Measurements from ENCODE around the gene BLOC1S1.

The BLOC1S1 gene

DNA sequence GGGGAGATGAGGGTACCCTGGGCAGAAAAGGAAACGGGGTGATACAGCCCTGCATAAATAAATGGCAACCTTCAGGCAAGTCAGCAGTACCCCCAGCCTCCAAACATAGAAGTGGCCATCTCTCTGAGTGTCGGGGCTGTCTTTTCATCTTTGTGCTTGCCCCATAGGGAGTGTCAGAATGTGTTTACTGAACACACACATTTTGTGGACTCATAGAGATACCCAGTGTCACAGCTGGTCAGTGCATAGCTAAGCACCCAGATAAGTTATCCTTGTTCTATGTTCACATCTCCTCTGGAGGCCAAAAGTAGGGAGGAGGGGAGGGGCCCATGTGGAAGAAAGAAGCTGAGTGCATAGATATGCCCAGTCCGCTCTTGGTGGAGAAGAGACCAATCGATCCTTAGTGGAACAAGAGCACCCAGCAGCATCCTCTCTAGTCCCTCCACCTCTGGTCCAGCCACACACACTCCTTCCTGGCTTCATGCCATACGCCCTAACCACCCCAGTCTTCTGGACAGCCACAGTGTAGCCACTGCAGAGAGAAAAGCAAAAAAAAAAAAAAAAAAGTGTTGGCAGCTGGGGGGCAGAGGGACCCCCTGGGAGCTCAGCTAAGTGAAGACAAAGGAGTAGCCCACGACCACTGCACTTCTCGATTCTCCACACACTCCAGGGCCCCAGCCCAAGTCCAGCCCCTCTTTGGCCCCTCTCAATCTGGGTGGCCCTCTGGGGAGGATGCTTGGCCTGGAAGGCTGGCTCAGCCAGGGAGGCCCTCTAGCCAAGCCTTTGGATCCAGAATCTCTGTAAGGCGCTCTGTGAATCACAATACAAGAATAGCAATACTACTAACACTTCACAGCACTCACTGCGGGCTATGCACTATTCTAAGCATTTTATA lies 10.8 kb upstream of the BLOC1S1 start:
- H3K27ac Mint-ChIP-seq = no peak overlapping the region
- no peak for DNase-seq

DNA sequence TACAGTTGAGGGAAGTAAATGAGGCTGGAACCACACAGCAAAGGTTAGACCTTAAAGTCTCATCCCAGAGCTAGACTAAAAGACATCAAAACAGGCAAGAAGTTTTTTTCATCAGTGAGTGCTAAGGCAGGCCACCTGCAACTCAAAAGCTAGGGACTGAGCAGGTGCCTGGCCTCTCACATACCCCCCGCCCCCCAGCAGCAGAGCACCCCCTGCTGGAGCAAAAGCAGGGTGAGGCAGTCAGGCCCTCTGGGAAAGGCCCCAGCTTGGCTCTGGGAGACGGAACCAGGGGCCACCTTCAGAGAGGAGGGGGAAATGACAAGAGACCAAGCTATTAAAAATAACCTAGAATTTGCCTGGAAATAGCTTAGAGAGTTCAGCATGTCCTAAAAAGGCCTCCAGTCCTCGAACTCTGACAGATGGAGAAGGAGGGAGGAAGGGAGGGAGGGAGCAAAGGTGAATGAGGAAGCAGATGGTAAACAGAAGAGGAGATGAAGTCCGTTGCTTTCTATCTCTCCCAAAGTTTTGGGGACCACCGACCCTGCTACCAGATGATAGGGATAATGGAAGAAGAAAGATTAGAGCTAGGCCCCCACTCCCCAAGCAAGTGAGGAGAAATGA lies 10.0 kb upstream of the BLOC1S1 start:
- peaks cover 42% of the 10 kb centered on the region for H3K4me1 Mint-ChIP-seq
- DNase-seq = no peak

More for the DNA sequence above, 10.8 kb upstream of the BLOC1S1 start:
- peaks cover 42% of the 10 kb centered on the region for H3K4me1 Mint-ChIP-seq
- TF ChIP-seq, protein P1, sequence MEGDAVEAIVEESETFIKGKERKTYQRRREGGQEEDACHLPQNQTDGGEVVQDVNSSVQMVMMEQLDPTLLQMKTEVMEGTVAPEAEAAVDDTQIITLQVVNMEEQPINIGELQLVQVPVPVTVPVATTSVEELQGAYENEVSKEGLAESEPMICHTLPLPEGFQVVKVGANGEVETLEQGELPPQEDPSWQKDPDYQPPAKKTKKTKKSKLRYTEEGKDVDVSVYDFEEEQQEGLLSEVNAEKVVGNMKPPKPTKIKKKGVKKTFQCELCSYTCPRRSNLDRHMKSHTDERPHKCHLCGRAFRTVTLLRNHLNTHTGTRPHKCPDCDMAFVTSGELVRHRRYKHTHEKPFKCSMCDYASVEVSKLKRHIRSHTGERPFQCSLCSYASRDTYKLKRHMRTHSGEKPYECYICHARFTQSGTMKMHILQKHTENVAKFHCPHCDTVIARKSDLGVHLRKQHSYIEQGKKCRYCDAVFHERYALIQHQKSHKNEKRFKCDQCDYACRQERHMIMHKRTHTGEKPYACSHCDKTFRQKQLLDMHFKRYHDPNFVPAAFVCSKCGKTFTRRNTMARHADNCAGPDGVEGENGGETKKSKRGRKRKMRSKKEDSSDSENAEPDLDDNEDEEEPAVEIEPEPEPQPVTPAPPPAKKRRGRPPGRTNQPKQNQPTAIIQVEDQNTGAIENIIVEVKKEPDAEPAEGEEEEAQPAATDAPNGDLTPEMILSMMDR (IDR thresholded peaks at IDR 0.05) = no peak
- peaks cover 33% of the 10 kb centered on the region for H3K27me3 Mint-ChIP-seq (ENCODE audit: low read depth, poor library complexity)
- no peaks in the 10 kb centered on the region for H3K9me3 Mint-ChIP-seq
- H3K4me3 Mint-ChIP-seq = no peak overlapping the region
- no peaks in the 10 kb centered on the region for H3K36me3 Mint-ChIP-seq (ENCODE audit: low read depth)

DNA sequence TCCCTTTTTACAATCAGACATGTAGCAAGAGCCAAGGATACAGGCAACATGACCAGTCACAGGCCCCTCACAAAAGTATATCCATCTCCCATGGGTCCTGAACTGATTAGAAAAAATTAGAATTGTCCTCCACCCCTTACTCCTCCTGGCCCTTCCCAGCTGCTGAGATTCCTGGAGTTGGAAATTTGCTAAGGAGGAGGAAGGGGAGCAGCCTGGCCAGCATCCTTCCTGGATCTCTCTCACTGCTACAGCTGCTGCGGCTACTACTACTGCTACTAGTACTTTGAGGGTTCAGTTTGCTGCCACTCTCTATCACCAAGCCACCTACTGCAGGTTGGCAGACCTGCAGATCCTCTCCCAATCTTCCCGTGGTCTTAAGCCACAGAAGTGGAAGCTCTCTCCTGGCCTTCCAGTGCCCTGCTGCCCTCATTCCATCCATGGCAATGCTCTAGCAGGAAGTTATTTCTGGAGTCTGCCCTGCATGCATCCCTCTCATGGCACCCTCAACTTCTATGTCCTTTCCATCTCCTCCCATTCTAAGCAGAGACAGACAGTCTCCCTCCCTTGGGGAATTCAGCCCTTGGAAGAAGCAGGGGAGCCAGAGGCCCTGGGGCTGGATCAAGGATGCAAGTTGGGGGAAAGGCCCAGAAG lies 9.2 kb upstream of the BLOC1S1 start:
- Mint-ChIP-seq H3K9me3 (no peaks in the 10 kb centered on the region), H3K4me3 (peak overlapping the region; percentile 86), H3K36me3 (ENCODE audit: low read depth) (no peaks in the 10 kb centered on the region), H3K27me3 (ENCODE audit: low read depth, poor library complexity) (peaks cover 48% of the 10 kb centered on the region), H3K27ac (no peak overlapping the region), H3K4me1 (peaks cover 42% of the 10 kb centered on the region)
- TF ChIP-seq, protein P1 (IDR thresholded peaks at IDR 0.05) = no peak
- no peak for DNase-seq

More for the DNA sequence above, 10.0 kb upstream of the BLOC1S1 start:
- H3K27me3 Mint-ChIP-seq (ENCODE audit: low read depth, poor library complexity) = peaks cover 41% of the 10 kb centered on the region
- H3K27ac Mint-ChIP-seq = no peak overlapping the region
- peak overlapping the region; percentile 86 for H3K4me3 Mint-ChIP-seq
- no peaks in the 10 kb centered on the region for H3K9me3 Mint-ChIP-seq
- TF ChIP-seq, protein P1 (IDR thresholded peaks at IDR 0.05) = no peak
- H3K36me3 Mint-ChIP-seq (ENCODE audit: low read depth) = no peaks in the 10 kb centered on the region

DNA sequence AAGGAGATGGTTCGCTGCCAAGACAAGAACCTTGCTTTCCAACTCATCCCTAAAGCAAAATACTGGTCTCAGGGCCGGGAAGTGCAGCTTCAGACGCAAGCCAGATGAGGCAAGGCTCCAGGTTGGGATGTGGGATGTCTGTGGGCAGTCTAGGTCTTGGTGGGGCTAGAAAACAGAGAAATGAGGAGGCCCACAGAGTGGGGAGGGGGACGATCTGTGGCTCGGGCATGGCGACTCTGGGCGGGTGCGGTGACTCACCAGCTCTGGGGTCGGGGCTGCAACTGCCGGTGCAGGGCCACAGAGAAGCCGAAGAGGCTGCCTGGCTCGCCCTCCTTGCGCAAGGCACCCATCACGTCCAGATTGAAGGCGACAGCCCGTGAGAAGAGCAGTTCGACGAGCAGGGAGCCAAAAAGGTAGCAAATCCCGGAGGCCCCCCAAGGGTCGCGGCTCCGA lies 8.6 kb upstream of the BLOC1S1 start:
- no peak overlapping the region for H3K27ac Mint-ChIP-seq
- peaks cover 42% of the 10 kb centered on the region for H3K4me1 Mint-ChIP-seq
- peaks cover 54% of the 10 kb centered on the region for H3K27me3 Mint-ChIP-seq (ENCODE audit: low read depth, poor library complexity)
- H3K36me3 Mint-ChIP-seq (ENCODE audit: low read depth) = no peaks in the 10 kb centered on the region
- no peaks in the 10 kb centered on the region for H3K9me3 Mint-ChIP-seq
- peak; percentile 37 for DNase-seq
- peak overlapping the region; percentile 86 for H3K4me3 Mint-ChIP-seq
- TF ChIP-seq, protein P1 (IDR thresholded peaks at IDR 0.05) = no peak

DNA sequence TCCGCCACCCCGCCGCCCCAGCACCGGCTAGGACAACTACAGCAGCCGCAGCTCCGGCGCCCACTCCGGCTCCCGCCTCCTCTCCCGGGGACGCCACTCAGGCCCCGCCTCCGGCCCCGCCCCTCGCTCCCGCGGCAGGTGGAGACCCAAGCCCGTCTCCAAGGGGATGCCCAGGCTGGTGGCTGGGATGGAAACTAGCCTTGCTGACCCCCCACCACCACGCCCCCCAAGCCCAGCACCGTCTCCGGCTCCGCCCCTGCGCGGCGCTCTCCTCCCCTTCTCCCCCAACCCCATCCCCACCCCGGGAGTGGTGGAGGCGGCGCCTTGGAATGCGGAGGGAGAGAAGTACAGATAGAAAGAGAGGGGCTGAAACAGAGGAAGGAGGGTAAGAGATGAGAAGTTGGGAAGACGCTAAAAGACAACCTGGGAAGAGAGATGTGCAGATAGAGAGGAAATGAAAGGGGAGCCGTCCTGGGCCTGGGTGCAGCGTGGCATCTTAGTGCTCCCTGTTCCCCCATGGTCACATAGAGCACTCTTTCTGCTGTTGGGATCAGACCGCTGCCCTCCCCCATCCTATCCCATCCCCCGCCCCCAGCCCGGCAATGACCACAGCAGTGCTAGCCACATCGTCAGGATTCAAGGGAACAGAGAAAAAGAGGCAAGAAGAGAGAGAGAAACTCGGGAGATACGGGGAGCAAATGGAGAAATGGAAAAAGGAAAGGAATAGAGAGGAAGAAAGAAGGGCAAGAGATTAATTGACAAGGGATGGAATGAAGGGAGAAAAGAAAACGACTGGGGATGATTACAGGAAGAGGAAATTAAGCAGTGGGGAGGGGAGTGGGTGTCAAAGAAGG lies 7.8 kb upstream of the BLOC1S1 start, which contains the start of gene ITGA7:
ITGA7 (minus strand) TSS at position 64 of the 854 bp plus-strand sequence. CDS start 222 bp downstream, outside the sequence.
- H3K27ac Mint-ChIP-seq = no peak within 1 kb of the TSS
- H3K4me3 Mint-ChIP-seq = peak within 1 kb of the TSS; percentile 86
- TF ChIP-seq, protein P1 (IDR thresholded peaks at IDR 0.05) = no peak
- peaks cover 60% of the 10 kb centered on the region for H3K27me3 Mint-ChIP-seq (ENCODE audit: low read depth, poor library complexity)
- H3K9me3 Mint-ChIP-seq = no peaks in the 10 kb centered on the region
- H3K36me3 Mint-ChIP-seq (ENCODE audit: low read depth) = no peaks in the 10 kb centered on the region
- peak; percentile 97 for DNase-seq
- H3K4me1 Mint-ChIP-seq = peaks cover 42% of the 10 kb centered on the region

Data from nephron progenitor cell (in vitro differentiated cells).